ENCODE data around the gene IRF2BP1. TPM values are rescaled to one million over a fixed set of nuclear protein-coding genes. Genes with fewer than 3 reads are reported as not detected.
A peak's percentile ranks its signal among the peaks of the same experiment; 100 is the strongest.

The IRF2BP1 gene
- total RNA-seq, 4 donors from 2014 or later, result 25.2 to 53.3 (median 36.2) TPM

GRCh38 chr19:45865269-45865948 lies 20.5 kb downstream of the IRF2BP1 start:
- Histone ChIP-seq H3K9me3 (no peaks in the 10 kb centered on the region), H3K27ac (no peak overlapping the region), H3K27me3 (peaks cover 33% of the 10 kb centered on the region), H3K36me3 (peaks cover 0 to 6% of the 10 kb centered on the region in 2 donors), H3K4me1 (peaks cover 0 to 32% (median 15%) of the 10 kb centered on the region in 3 donors), H3K4me3 (no peak overlapping the region)
- no peak for TF ChIP-seq POLR2A (IDR thresholded peaks at IDR 0.05)
- no peak for TF ChIP-seq EP300 (IDR thresholded peaks at IDR 0.05)
- no peak for TF ChIP-seq POLR2AphosphoS5 (IDR thresholded peaks at IDR 0.05)
- TF ChIP-seq CTCF (IDR thresholded peaks at IDR 0.05), result no peak
- WGBS, 2 donors (ENCODE audit: low coverage in 1 of 2), result 67 to 100% methylated on average over 1 to 3 of the region's 9 CpGs
- no peak for ATAC-seq

- Histone ChIP-seq H3K4me1 (peaks cover 0 to 32% (median 15%) of the 10 kb centered on the region in 3 donors), H3K4me3 (peak overlapping the region in 1 of 2 donors; percentile 94), H3K27me3 (peaks cover 33% of the 10 kb centered on the region), H3K36me3 (peaks cover 0 to 13% of the 10 kb centered on the region in 2 donors), H3K9me3 (no peaks in the 10 kb centered on the region), H3K27ac (no peak overlapping the region)
- WGBS, 2 donors (ENCODE audit: low coverage in 1 of 2), result 6 to 18% methylated on average over 3 to 12 of the region's 12 CpGs
- TF ChIP-seq POLR2A (IDR thresholded peaks at IDR 0.05), result no peak
- no peak for TF ChIP-seq EP300 (IDR thresholded peaks at IDR 0.05)
- no peak for TF ChIP-seq POLR2AphosphoS5 (IDR thresholded peaks at IDR 0.05)
- no peak for TF ChIP-seq CTCF (IDR thresholded peaks at IDR 0.05)
- ATAC-seq, result no peak
Observed at GRCh38 chr19:45864629-45865082, 21.3 kb downstream of the IRF2BP1 start.

GRCh38 chr19:45863840-45864628 lies 21.9 kb downstream of the IRF2BP1 start, which contains the start of gene FOXA3:
FOXA3 (plus strand) TSS chr19:45864326; CDS start chr19:45864457, 131 bp downstream.
- Histone ChIP-seq H3K27me3 (peaks cover 33% of the 10 kb centered on the region), H3K4me1 (peaks cover 0 to 32% (median 15%) of the 10 kb centered on the region in 3 donors), H3K4me3 (peak within 1 kb of the TSS; percentile 12 to 94), H3K9me3 (no peaks in the 10 kb centered on the region), H3K27ac (peak within 1 kb of the TSS in 1 of 4 donors; percentile 93), H3K36me3 (peaks cover 0 to 20% of the 10 kb centered on the region in 2 donors)
- 14% methylated on average over 10 of the region's 71 CpGs; no CpG with 5 or more reads in 1 of the 2 donors for WGBS, 2 donors (ENCODE audit: low coverage in 1 of 2)
- TF ChIP-seq CTCF (IDR thresholded peaks at IDR 0.05) (peak in 3 of 4 experiments; percentile 22 to 78 (median 57)), POLR2AphosphoS5 (IDR thresholded peaks at IDR 0.05) (no peak)
- ATAC-seq, result peak; percentile 19

GRCh38 chr19:45863335-45863839 lies 22.6 kb downstream of the IRF2BP1 start:
- peaks cover 0 to 26% of the 10 kb centered on the region in 2 donors for H3K36me3 ChIP-seq
- peak overlapping the region; percentile 12 to 94 for H3K4me3 ChIP-seq
- H3K4me1 ChIP-seq, result peaks cover 0 to 32% (median 15%) of the 10 kb centered on the region in 3 donors
- TF ChIP-seq POLR2AphosphoS5 (IDR thresholded peaks at IDR 0.05) (no peak), EP300 (IDR thresholded peaks at IDR 0.05) (no peak), POLR2A (IDR thresholded peaks at IDR 0.05) (no peak), CTCF (IDR thresholded peaks at IDR 0.05) (no peak)
- peaks cover 33% of the 10 kb centered on the region for H3K27me3 ChIP-seq
- H3K27ac ChIP-seq, result peak overlapping the region in 1 of 4 donors; percentile 93
- ATAC-seq, result no peak
- WGBS, 2 donors (ENCODE audit: low coverage in 1 of 2), result 3% methylated on average over 6 to 16 of the region's 22 CpGs
- no peaks in the 10 kb centered on the region for H3K9me3 ChIP-seq
